GM12878 (cell line): Measurements from ENCODE around the gene GAK. TPM values are rescaled to one million over a fixed set of nuclear protein-coding genes. Genes with fewer than 3 reads are reported as not detected.

ENCODE experiments used
- E2F8 ChIP-seq: fragments of 450-650 bp; IDR thresholded peaks from 2 replicates; pipeline ENCODE4 v1.6.1; 2018; ENCODE audit warnings: mild to moderate bottlenecking, low read depth, moderate library complexity; ENCODE audit not compliant: partially characterized antibody
- FOXM1 ChIP-seq: IDR thresholded peaks from 2 replicates; pipeline ENCODE4 v1.6.1; 2012; ENCODE audit warnings: low read depth, mild to moderate bottlenecking, inconsistent platforms, low read length, moderate library complexity
- JUNB ChIP-seq: IDR thresholded peaks from 2 replicates; pipeline ENCODE4 v1.6.1; 2016; ENCODE audit warnings: antibody characterized with exemption, mild to moderate bottlenecking
- PML ChIP-seq: IDR thresholded peaks from 2 replicates; pipeline ENCODE4 v1.6.1; 2012; ENCODE audit warnings: low read length, inconsistent platforms
- SRF ChIP-seq, 2 experiments: IDR thresholded peaks; 2 replicates each; pipeline ENCODE4 v1.6.1; 2011; ENCODE audit warnings: low read depth in 2 of 2, low read length in 2 of 2, mild to moderate bottlenecking in 1 of 2, moderate library complexity in 1 of 2
- TAF1 ChIP-seq: IDR thresholded peaks from 2 replicates; pipeline ENCODE4 v1.6.1; 2011; ENCODE audit warnings: mild to moderate bottlenecking, low read depth, low read length, borderline replicate concordance
- ZNF384 ChIP-seq: IDR thresholded peaks from 2 replicates; pipeline ENCODE4 v1.6.1; 2012; ENCODE audit warnings: low read depth, mild to moderate bottlenecking, low read length, improper control_type of control experiment, borderline replicate concordance
- polyA plus RNA-seq, 11 experiments: library from polyadenylated mRNA; depleted of rRNA in 4 of 11; unstranded in 6 of 11; stranded (reverse) in 5 of 11; fragments of >200 nt; fragmentation: Nextera tagmentation in 4 of 11; fragmentation: Illumina TruSeq in 1 of 11; extraction: Ambion mirVana in 4 of 11; extraction: Trizol in 1 of 11; gene quantifications; 1 replicate in 1 of 11; 2 replicates in 10 of 11; pipeline versions ENCODE4 v1.2.1 to v1.2.3, GENCODE V29; 2011 to 2016; ENCODE audit warnings: inconsistent platforms in 2 of 11, missing spikeins in 2 of 11, low read depth in 1 of 11
- total RNA-seq, 4 experiments: library from RNA; depleted of rRNA in 3 of 4; stranded (reverse); fragments of >200 nt in 3 of 4; fragmentation: Illumina TruSeq in 1 of 4; extraction: Trizol in 1 of 4; gene quantifications; 2 replicates each; pipeline versions ENCODE4 v1.2.1 to v1.2.3, GENCODE V29; 2013 to 2021
- TF ChIP-seq, protein P1 (sequence below): IDR thresholded peaks from 2 replicates; pipeline ENCODE4 v1.6.1; 2012; ENCODE audit warnings: improper control_type of control experiment, low read depth, low read length; ENCODE audit not compliant: insufficient replicate concordance
- TF ChIP-seq, protein P2 (sequence below): fragments of 450-650 bp; formaldehyde crosslinking; IDR thresholded peaks from 2 replicates; pipeline ENCODE4 v1.4.0; 2022; ENCODE audit warnings: mild to moderate bottlenecking, moderate library complexity
- TF ChIP-seq, protein P3 (sequence below): fragments of 450-650 bp; IDR thresholded peaks from 2 replicates; pipeline ENCODE4 v1.6.1; 2017; ENCODE audit warnings: mild to moderate bottlenecking
- TF ChIP-seq, protein P4 (sequence below): fragments of 450-650 bp; IDR thresholded peaks from 2 replicates; pipeline ENCODE4 v1.6.1; 2017; ENCODE audit warnings: low read depth, mild to moderate bottlenecking, moderate library complexity

Gene GAK
- total and polyA plus RNA-seq, 10 of the 15 experiments (the other 5 are each of a cell fraction or from before 2014, with no cell fraction given) = 0.82 to 127 (median 53.8) TPM

DNA sequence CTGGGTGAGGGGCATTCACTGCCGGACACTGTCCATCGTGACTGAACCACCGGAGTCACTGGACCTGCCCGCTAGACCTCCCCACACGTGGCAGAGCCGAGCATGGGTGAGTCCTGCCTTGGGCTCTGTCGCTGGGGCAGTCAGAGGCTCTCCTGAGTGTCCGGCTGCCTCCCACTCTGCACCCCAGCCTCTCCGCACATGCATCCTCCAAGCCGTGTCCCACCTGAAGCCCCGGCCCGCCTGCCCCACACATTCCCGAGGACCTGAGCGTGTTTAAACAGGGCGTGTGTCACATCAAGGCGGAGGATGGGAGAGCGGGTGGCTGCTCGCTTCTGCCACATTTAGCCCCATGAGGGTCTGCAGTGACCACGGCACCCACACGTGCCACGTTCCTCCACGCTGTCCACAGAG lies 110.9 kb downstream of the GAK start (continued):
- TF ChIP-seq, protein P1, sequence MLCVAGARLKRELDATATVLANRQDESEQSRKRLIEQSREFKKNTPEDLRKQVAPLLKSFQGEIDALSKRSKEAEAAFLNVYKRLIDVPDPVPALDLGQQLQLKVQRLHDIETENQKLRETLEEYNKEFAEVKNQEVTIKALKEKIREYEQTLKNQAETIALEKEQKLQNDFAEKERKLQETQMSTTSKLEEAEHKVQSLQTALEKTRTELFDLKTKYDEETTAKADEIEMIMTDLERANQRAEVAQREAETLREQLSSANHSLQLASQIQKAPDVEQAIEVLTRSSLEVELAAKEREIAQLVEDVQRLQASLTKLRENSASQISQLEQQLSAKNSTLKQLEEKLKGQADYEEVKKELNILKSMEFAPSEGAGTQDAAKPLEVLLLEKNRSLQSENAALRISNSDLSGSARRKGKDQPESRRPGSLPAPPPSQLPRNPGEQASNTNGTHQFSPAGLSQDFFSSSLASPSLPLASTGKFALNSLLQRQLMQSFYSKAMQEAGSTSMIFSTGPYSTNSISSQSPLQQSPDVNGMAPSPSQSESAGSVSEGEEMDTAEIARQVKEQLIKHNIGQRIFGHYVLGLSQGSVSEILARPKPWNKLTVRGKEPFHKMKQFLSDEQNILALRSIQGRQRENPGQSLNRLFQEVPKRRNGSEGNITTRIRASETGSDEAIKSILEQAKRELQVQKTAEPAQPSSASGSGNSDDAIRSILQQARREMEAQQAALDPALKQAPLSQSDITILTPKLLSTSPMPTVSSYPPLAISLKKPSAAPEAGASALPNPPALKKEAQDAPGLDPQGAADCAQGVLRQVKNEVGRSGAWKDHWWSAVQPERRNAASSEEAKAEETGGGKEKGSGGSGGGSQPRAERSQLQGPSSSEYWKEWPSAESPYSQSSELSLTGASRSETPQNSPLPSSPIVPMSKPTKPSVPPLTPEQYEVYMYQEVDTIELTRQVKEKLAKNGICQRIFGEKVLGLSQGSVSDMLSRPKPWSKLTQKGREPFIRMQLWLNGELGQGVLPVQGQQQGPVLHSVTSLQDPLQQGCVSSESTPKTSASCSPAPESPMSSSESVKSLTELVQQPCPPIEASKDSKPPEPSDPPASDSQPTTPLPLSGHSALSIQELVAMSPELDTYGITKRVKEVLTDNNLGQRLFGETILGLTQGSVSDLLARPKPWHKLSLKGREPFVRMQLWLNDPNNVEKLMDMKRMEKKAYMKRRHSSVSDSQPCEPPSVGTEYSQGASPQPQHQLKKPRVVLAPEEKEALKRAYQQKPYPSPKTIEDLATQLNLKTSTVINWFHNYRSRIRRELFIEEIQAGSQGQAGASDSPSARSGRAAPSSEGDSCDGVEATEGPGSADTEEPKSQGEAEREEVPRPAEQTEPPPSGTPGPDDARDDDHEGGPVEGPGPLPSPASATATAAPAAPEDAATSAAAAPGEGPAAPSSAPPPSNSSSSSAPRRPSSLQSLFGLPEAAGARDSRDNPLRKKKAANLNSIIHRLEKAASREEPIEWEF = no peak
- TF ChIP-seq SRF (IDR thresholded peaks at IDR 0.05; ENCODE audit: low read depth in 2 of 2, low read length in 2 of 2) = no peak
- no peak for TF ChIP-seq FOXM1
- TF ChIP-seq PML = no peak
- TF ChIP-seq, protein P2, sequence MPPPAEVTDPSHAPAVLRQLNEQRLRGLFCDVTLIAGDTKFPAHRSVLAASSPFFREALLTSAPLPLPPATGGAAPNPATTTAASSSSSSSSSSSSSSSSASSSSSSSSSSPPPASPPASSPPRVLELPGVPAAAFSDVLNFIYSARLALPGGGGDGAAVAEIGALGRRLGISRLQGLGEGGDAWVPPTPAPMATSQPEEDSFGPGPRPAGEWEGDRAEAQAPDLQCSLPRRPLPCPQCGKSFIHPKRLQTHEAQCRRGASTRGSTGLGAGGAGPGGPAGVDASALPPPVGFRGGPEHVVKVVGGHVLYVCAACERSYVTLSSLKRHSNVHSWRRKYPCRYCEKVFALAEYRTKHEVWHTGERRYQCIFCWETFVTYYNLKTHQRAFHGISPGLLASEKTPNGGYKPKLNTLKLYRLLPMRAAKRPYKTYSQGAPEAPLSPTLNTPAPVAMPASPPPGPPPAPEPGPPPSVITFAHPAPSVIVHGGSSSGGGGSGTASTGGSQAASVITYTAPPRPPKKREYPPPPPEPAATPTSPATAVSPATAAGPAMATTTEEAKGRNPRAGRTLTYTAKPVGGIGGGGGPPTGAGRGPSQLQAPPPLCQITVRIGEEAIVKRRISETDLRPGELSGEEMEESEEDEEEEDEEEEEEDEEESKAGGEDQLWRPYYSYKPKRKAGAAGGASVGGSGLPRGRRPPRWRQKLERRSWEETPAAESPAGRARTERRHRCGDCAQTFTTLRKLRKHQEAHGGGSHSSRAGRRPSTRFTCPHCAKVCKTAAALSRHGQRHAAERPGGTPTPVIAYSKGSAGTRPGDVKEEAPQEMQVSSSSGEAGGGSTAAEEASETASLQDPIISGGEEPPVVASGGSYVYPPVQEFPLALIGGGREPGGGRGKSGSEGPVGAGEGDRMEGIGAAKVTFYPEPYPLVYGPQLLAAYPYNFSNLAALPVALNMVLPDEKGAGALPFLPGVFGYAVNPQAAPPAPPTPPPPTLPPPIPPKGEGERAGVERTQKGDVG (CRISPR knock-in tag) = no peak
- TF ChIP-seq, protein P3, sequence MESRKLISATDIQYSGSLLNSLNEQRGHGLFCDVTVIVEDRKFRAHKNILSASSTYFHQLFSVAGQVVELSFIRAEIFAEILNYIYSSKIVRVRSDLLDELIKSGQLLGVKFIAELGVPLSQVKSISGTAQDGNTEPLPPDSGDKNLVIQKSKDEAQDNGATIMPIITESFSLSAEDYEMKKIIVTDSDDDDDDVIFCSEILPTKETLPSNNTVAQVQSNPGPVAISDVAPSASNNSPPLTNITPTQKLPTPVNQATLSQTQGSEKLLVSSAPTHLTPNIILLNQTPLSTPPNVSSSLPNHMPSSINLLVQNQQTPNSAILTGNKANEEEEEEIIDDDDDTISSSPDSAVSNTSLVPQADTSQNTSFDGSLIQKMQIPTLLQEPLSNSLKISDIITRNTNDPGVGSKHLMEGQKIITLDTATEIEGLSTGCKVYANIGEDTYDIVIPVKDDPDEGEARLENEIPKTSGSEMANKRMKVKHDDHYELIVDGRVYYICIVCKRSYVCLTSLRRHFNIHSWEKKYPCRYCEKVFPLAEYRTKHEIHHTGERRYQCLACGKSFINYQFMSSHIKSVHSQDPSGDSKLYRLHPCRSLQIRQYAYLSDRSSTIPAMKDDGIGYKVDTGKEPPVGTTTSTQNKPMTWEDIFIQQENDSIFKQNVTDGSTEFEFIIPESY = no peak
- no peak for TF ChIP-seq JUNB
- no peak for TF ChIP-seq E2F8
- TF ChIP-seq ZNF384 = no peak
- TF ChIP-seq, protein P4, sequence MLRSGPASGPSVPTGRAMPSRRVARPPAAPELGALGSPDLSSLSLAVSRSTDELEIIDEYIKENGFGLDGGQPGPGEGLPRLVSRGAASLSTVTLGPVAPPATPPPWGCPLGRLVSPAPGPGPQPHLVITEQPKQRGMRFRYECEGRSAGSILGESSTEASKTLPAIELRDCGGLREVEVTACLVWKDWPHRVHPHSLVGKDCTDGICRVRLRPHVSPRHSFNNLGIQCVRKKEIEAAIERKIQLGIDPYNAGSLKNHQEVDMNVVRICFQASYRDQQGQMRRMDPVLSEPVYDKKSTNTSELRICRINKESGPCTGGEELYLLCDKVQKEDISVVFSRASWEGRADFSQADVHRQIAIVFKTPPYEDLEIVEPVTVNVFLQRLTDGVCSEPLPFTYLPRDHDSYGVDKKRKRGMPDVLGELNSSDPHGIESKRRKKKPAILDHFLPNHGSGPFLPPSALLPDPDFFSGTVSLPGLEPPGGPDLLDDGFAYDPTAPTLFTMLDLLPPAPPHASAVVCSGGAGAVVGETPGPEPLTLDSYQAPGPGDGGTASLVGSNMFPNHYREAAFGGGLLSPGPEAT = no peak
- TF ChIP-seq TAF1 = no peak
